Measurements from ENCODE around the gene WDR88.
A peak's percentile ranks its signal among the peaks of the same experiment; 100 is the strongest.
"Not testable (repeated sequence)": the region's sequence is repeated elsewhere in the genome, so short reads cannot be mapped to it uniquely, and the experiment has no call there.

Gene WDR88

DNA sequence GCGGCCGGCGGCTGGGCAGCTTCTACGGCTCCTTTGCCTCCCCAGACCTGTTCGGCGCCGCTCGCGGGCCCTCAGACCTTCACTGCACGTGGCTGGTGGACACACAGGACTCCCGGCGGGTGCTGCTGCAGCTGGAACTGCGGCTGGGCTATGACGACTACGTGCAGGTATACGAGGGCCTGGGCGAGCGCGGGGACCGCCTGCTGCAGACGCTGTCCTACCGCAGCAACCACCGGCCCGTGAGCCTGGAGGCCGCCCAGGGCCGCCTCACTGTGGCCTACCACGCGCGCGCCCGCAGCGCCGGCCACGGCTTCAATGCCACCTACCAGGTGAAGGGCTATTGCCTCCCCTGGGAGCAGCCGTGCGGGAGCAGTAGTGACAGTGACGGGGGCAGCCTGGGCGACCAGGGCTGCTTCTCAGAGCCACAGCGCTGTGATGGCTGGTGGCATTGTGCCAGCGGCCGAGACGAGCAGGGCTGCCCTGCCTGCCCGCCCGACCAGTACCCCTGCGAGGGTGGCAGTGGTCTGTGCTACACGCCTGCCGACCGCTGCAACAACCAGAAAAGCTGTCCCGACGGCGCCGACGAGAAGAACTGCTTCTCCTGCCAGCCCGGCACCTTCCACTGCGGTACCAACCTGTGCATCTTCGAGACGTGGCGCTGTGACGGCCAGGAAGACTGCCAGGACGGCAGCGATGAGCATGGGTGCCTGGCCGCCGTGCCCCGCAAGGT is 73.8 kb downstream of the WDR88 start:
- no peaks in the 10 kb centered on the region for H3K27me3 Mint-ChIP-seq
- ATAC-seq = no peak
- H3K9me3 Mint-ChIP-seq = no peaks in the 10 kb centered on the region

DNA sequence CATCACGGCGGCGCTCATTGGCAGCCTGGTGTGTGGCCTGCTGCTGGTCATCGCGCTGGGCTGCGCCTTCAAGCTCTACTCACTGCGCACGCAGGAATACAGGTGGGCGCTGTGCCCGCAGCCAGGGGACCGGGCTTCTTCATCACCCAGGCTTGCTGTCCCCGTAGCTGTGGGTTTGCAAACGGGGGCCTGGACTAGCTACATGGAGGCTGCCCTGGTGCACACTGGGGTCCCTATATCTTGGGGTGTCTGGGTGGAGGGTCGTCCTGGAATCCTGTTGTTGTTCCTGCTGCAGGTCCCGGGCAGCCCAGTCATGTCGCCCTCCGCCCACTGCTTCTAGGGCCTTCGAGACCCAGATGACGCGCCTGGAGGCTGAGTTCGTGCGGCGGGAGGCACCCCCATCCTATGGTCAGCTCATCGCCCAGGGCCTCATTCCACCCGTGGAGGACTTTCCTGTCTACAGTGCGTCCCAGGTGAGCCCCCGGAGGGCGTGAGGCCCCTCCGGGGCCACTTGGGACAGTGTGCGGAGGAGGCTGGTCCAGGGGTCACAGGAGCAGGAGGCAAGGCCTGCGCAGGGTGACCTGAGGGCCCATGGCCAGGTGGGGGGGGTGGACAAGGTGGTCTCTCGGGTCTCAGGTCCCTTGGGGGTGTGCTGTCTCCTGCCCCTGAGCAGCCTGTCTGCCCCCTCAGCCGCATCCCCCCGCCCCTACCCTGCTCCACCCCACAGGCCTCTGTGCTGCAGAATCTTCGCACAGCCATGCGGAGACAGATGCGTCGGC is 74.5 kb downstream of the WDR88 start:
- H3K4me3 Mint-ChIP-seq = no peak overlapping the region
- H3K9me3 Mint-ChIP-seq = no peaks in the 10 kb centered on the region
- peak; percentile 13 for ATAC-seq
- H3K27me3 Mint-ChIP-seq = no peaks in the 10 kb centered on the region
- no peaks in the 10 kb centered on the region for H3K4me1 Mint-ChIP-seq
- H3K27ac Mint-ChIP-seq = no peak overlapping the region
- DNase-seq = no peak

More for the DNA sequence above, 73.8 kb downstream of the WDR88 start:
- no peak for DNase-seq
- Mint-ChIP-seq H3K4me3 (no peak overlapping the region), H3K27ac (no peak overlapping the region), H3K4me1 (no peaks in the 10 kb centered on the region)

DNA sequence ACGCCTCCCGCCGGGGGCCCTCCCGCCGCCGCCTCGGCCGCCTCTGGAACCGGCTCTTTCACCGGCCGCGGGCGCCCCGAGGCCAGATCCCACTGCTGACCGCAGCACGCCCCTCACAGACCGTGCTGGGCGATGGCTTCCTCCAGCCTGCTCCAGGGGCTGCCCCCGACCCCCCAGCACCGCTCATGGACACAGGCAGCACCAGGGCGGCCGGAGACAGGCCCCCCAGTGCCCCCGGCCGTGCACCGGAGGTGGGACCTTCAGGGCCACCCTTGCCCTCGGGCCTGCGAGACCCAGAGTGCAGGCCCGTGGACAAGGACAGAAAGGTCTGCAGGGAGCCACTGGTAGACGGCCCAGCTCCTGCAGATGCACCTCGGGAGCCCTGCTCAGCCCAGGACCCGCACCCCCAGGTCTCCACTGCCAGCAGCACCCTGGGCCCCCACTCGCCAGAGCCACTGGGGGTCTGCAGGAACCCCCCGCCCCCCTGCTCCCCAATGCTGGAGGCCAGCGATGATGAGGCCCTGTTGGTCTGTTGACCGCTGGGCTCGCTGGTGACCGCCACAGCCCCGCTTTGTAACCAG is 75.2 kb downstream of the WDR88 start:
- no peaks in the 10 kb centered on the region for H3K9me3 Mint-ChIP-seq
- no peaks in the 10 kb centered on the region for H3K27me3 Mint-ChIP-seq
- ATAC-seq (peak; percentile 49), DNase-seq (no peak)
- no peak overlapping the region for H3K27ac Mint-ChIP-seq
- no peaks in the 10 kb centered on the region for H3K4me1 Mint-ChIP-seq
- no peak overlapping the region for H3K4me3 Mint-ChIP-seq

DNA sequence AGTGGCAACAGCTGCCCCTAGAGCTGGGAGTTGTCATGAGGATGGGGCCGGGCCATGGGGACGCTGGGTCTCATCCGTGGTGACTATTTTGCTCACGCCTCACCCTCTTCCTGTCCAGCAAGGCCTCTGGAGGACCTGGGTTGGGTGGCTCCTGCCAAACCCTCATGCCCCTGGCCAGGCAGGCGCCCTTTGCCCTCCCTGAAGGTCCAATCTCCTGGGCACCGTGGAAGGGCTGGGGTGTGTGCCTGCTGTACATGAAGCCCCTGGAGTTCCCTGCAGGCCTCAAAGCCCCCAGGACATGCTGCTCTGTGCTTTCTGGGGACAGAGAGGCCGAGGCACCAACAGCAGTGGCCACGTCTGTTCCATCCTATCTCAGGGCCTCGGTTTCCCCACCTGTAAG is 76.0 kb downstream of the WDR88 start:
- no peak overlapping the region for H3K4me3 Mint-ChIP-seq
- DNase-seq = no peak
- H3K27ac Mint-ChIP-seq = peak overlapping the region in 1 of 2 donors; percentile 59
- H3K9me3 Mint-ChIP-seq = no peaks in the 10 kb centered on the region
- no peak for ATAC-seq
- no peaks in the 10 kb centered on the region for H3K4me1 Mint-ChIP-seq
- H3K27me3 Mint-ChIP-seq = no peaks in the 10 kb centered on the region

DNA sequence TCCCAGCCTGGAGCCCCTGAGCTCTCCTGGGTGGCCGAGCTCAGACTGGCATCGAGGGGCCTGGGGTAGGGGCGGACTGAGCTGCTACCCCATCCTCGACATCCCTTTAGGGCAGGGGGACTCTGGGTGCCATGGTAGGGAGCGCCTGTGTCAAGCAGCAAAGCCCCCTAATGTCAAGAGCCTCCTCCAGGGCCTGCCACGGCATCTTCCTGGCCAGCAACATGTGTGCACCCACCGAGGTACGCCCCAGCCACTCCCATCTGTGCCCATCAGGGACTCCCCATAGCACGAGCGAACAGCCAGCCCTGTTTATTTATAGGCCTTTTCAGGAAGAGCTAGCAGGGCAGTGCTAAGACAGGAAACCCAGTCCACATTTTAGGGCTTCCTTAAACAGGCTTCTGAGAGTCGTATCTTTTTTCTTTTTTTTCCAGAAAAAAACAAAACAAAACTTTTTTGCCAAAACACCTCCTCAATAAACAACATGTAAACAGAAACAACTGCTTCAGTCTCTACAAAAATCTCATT is 76.5 kb downstream of the WDR88 start:
- Mint-ChIP-seq H3K27me3 (no peaks in the 10 kb centered on the region), H3K27ac (no peak overlapping the region), H3K4me1 (no peaks in the 10 kb centered on the region), H3K4me3 (no peak overlapping the region), H3K9me3 (no peaks in the 10 kb centered on the region)
- ATAC-seq (no peak), DNase-seq (no peak)

DNA sequence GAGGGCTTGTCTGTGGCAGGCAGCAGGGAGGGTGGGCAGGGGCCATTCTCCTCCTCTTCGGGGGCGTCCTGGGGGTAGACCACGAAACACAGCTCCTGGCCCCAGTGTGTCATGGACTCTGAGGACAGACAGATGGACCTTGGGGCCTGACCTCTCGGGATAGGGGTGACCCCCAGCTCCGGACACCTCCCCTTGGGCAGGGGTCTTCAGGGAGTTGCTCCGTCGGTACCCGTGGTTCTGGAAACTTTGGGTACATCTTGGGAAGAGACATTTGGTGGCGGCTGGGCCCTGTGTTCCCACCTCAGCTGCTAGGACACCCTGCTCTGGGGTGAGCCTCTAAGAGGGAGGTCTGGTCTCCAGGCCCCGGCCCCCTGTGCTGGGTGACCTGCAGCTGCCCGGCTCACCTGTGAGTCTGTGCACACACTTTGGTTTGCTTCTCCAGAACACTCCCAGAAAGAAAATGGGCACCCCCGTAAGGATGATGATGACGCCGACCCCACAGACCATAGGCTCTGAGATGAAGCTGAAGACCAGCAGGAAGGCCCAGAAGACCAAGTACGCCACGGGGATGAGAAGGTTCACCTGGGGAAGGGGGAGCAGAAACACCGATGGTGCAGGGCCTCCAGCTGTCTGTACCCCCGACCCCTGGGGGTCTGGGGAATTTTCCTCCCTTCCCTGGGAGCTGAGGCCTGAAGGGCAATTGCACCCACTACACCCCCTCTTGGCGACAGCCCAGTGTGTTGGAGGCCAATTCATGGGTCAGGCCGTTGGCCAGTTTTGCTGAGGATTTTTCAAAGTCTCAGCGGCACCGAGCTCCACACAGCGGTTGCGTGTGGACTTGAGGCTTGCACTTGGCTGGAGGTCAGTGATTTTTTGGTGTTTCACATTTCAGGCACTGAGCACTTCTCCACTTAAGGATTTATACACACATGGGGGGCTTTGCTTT is 77.3 kb downstream of the WDR88 start:
- Mint-ChIP-seq H3K4me1 (no peaks in the 10 kb centered on the region), H3K27ac (no peak overlapping the region), H3K27me3 (no peaks in the 10 kb centered on the region), H3K4me3 (no peak overlapping the region), H3K9me3 (no peaks in the 10 kb centered on the region)
- ATAC-seq (no peak), DNase-seq (no peak)

DNA sequence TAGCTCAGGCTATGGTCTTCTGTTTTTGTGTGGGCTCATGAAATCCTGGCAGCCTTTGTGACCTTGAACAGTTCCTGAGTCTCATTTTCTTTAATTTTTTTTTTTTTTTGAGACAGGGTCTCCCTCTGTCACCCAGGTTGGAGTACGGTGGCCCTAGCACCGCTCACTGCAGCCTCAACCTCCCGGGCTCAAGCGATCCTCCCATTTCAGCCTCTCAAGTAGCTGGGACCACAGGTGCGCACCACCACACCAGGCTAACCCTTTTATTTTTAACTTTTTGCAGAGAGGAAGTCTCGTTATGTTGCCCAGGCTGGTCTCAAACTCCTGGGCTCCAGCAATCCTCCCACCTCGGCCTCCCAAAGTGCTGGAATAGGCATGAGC is 77.9 kb downstream of the WDR88 start:
- H3K9me3 Mint-ChIP-seq, H3K4me1 Mint-ChIP-seq, ATAC-seq, H3K27me3 Mint-ChIP-seq, H3K4me3 Mint-ChIP-seq, DNase-seq: not testable (repeated sequence)
- peak overlapping the region in 1 of 2 donors; percentile 34 for H3K27ac Mint-ChIP-seq

DNA sequence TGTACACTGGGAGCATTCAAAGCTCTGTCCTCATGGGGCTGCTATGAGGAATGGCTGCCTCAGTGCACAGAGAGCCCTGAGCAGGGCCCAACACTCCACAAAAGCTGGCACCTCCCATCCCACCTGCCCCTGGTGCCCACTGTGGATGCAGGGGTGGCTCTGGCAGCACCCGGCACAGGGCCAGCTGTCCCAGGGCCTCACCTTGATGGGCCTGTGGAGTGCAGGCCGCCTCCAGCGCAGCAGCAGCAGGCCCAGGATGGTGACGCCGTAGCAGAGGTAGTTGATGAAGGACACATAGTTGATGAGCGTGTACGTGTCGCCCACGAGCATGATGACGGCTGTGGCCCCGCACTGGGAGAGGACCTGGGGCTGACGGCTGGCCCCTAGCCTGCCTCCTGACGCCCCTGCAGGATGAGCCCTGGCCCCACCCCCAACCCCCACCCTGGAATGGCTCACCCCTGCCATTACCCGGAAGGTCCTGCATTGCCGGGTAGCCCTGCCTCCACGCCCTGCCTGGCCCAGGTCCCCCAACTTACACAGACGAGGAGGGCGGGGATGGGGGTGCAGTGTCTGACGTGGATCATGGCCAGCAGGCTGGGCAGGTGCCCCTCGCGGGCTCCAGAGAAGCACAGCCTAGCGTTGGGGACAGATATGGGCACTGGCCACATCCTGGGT is 78.5 kb downstream of the WDR88 start:
- DNase-seq (no peak), ATAC-seq (no peak)
- no peak overlapping the region for H3K27ac Mint-ChIP-seq
- H3K4me3 Mint-ChIP-seq = no peak overlapping the region
- H3K9me3 Mint-ChIP-seq = no peaks in the 10 kb centered on the region
- no peaks in the 10 kb centered on the region for H3K4me1 Mint-ChIP-seq
- H3K27me3 Mint-ChIP-seq = no peaks in the 10 kb centered on the region

DNA sequence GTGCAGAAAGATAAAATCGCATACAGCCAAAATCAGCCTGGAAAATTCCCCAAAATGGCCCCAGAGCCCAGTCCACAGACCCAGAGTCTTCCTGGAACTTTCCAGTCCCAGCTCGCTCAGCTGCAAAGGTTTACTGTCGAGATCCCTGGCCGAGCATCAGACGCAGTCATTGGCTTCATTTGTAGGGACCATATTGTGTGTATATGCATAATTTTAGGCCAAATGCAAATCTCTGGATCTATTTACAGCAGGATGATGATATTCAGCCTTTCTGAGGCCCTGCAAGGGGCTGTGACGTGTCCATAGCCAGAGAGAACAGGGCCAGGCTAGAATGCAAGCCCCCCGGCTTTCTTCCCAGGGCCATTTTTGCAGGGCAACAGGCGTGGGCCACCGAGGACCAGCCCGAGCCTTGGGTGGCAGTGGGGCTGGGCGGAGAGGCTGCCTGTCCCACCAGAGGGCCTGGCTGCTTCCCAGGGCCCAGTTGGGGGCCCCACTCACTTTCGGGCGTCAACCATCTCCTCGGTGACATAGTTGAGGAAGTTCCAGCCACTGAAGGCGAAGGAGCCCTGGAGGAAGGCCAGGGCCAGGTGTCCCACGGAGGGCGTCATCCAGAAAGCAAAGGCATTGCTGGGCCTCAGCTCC is 80.0 kb downstream of the WDR88 start:
- H3K4me3 Mint-ChIP-seq = no peak overlapping the region
- DNase-seq (no peak), ATAC-seq (no peak)
- H3K27me3 Mint-ChIP-seq = no peaks in the 10 kb centered on the region
- no peak overlapping the region for H3K27ac Mint-ChIP-seq
- no peaks in the 10 kb centered on the region for H3K9me3 Mint-ChIP-seq
- H3K4me1 Mint-ChIP-seq = no peaks in the 10 kb centered on the region

DNA sequence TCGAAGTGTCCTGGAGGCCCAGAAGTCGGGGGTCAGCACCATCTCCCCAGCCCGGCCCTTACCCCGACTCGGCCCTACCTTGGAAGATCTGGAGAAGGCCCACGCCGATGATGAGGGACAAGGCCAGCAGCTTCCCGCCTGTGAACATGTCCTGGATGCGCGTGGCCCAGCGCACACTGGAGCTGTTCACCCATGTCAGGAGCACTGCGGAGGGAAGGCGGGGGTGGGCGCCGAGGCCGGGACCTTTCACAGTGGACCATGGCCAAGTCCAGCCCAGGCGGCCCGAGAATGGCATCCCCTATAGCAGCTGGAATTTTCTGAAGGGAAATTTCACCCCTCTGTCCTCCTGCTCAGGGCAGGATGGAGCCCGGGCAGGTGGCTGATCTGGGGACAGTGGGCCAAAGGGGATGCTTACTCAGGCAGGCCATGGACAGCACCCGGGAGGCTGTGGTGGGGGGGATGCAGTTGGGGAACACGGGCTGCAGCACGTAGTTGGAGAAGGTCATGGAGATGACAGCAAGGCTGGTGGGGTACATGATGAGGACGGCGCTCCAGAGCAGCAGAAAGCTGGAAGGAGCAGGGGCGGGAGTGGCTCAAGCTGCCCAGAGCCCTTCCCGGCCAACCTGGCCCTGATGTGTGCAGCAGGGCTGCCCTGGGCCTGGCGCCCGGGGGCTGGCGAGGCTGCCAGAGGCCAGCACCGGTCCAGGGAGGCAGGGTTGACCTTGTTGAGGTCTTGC is 80.7 kb downstream of the WDR88 start:
- no peak overlapping the region for H3K27ac Mint-ChIP-seq
- no peak for ATAC-seq
- H3K4me1 Mint-ChIP-seq = no peaks in the 10 kb centered on the region
- no peak overlapping the region for H3K4me3 Mint-ChIP-seq
- H3K27me3 Mint-ChIP-seq = no peaks in the 10 kb centered on the region
- no peak for DNase-seq
- H3K9me3 Mint-ChIP-seq = no peaks in the 10 kb centered on the region

DNA sequence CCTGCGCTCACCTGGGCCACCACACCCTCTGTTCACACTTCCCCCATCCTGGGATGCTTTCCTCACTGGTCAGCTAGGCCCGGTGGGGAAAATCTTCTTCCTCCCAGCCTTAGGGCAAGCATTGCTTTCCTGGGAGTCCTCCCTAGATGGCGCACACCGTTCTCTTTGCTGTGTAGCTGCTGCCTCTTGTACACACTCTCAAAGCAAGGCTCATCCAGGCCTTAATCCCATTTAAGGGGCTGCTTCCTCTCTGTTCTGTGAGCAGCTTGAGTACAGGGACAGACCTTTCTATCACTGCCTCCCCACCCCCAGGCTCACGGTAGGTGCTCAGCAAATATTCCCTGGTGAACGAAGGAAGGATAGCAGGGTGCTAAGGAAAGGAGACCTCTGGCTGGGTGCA is 82.7 kb downstream of the WDR88 start:
- H3K4me3 Mint-ChIP-seq = no peak overlapping the region
- H3K27me3 Mint-ChIP-seq = no peaks in the 10 kb centered on the region
- DNase-seq (no peak), ATAC-seq (no peak)
- H3K27ac Mint-ChIP-seq = peak overlapping the region in 1 of 2 donors; percentile 64
- no peaks in the 10 kb centered on the region for H3K4me1 Mint-ChIP-seq
- no peaks in the 10 kb centered on the region for H3K9me3 Mint-ChIP-seq

DNA sequence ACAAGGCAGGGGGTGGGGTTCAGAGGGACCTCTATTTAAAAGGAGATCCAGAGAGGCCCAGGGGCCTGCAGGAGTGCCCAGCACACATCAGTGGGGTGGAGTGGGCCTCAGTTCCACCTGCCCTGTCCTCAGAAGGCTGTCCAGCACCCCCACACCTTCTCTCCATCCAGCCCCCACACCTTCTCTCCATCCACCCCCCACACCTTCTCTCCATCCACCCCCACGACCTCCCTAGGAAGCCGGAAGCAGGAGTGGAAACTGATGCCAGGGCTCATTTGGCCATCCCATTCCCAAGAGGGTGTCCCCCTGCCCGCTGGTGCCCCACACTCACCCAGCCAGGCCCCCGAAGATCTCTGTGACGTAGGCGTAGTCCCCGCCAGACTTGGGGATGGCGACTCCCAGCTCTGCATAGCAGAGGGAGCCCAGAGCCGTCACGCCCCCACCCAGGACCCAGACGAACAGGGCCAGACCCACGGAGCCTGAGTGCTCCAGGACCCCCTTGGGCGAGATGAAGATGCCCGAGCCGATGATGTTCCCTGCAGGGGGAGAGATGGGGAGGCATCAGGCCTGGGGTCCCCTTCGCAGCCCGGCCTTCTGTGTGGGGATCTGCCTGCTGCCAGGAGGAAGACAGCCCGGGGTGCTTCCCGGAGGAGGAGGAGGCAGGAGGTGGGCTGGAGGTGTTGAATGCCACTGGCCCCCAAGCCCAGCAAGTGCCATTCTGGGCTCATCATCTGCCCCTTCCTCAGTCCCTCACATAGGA is 83.7 kb downstream of the WDR88 start:
- no peak overlapping the region for H3K27ac Mint-ChIP-seq
- ATAC-seq (no peak), DNase-seq (no peak)
- H3K27me3 Mint-ChIP-seq = no peaks in the 10 kb centered on the region
- H3K4me1 Mint-ChIP-seq = no peaks in the 10 kb centered on the region
- no peaks in the 10 kb centered on the region for H3K9me3 Mint-ChIP-seq
- H3K4me3 Mint-ChIP-seq = no peak overlapping the region

DNA sequence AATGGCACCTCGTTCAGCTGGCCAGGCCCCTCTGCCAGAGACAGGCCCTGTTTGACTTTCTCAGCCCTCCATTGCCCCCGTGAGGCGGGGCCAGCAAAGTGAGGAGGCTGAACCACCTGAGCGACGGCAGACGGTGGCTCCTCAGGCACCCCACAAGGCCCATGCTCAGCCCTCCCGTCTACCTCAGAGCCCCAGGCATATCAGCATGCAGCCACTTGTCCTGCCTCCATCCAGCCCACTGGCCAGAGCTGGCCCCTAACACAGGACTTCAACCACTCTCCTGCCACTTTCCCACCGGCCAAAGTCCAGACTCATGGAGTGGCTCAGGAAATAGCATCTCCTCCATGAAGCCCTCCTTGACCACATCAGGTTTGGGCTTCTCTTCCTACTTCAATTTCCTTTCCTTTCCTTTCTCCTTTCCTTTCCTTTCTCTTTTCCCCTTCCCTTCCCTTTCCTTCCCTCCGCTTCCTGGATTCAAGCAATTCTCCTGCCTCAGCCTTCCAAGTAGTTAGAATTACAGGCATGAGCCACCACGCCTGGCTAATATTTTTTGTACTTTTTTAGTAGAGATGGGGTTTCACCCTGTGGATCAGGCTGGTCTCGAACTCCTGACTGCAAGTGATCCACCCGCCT is 84.4 kb downstream of the WDR88 start:
- peaks cover 4% of the 10 kb centered on the region for H3K27me3 Mint-ChIP-seq
- DNase-seq = no peak
- no peaks in the 10 kb centered on the region for H3K4me1 Mint-ChIP-seq
- no peaks in the 10 kb centered on the region for H3K9me3 Mint-ChIP-seq
- ATAC-seq = no peak
- no peak overlapping the region for H3K4me3 Mint-ChIP-seq
- peak overlapping the region; percentile 13 to 14 for H3K27ac Mint-ChIP-seq
